ENCODE results near the gene AMHR2.
A peak's percentile ranks its signal among the peaks of the same experiment; 100 is the strongest.

Gene AMHR2

DNA sequence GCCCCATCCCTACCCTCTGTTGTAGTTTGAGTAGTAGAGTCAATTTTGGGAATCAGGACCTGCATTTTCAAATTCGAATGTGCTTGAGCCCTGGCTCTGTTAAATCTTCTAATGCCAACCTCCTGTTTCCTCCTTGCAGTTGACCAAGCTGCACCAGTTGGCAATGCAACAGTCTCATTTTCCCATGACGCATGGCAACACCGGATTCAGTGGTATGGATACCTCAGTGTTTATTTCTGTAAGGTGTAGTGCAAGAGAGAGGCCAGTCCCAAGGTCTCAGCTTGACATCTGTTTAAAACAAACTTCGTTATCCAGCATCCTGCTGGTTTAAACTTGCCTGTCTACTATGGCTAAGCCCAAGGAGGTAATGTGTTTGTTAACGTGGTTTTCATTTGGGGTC is 43.4 kb downstream of the AMHR2 start:
- no peak overlapping the region for H3K4me3 ChIP-seq (ENCODE audit: low read length)
- TF ChIP-seq, protein P1, sequence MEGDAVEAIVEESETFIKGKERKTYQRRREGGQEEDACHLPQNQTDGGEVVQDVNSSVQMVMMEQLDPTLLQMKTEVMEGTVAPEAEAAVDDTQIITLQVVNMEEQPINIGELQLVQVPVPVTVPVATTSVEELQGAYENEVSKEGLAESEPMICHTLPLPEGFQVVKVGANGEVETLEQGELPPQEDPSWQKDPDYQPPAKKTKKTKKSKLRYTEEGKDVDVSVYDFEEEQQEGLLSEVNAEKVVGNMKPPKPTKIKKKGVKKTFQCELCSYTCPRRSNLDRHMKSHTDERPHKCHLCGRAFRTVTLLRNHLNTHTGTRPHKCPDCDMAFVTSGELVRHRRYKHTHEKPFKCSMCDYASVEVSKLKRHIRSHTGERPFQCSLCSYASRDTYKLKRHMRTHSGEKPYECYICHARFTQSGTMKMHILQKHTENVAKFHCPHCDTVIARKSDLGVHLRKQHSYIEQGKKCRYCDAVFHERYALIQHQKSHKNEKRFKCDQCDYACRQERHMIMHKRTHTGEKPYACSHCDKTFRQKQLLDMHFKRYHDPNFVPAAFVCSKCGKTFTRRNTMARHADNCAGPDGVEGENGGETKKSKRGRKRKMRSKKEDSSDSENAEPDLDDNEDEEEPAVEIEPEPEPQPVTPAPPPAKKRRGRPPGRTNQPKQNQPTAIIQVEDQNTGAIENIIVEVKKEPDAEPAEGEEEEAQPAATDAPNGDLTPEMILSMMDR (conservative IDR thresholded peaks at IDR 0.05; ENCODE audit: low read length): no peak
- DNase-seq (ENCODE audit: low read depth): no peak

DNA sequence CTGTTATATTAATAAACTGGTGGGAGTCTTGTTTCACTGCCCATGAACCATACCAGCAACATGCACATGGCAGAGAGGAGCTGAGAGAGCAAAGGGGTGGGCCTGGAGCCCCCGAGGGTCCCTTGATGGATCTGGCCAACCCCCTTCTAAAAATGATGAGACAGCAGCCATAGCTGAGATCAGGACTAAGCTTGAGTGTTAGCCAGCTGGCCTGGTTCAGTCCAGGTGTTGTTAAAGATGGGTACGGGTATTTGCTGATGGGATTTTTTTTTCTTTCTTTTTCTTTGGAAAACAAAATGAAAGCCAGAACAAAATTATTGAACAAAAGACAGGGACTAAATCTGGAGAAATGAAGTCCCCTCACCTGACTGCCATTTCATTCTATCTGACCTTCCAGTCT is 44.2 kb downstream of the AMHR2 start:
- H3K4me3 ChIP-seq (ENCODE audit: low read length): no peak overlapping the region
- DNase-seq (ENCODE audit: low read depth): no peak
- TF ChIP-seq, protein P1 (conservative IDR thresholded peaks at IDR 0.05; ENCODE audit: low read length): no peak

DNA sequence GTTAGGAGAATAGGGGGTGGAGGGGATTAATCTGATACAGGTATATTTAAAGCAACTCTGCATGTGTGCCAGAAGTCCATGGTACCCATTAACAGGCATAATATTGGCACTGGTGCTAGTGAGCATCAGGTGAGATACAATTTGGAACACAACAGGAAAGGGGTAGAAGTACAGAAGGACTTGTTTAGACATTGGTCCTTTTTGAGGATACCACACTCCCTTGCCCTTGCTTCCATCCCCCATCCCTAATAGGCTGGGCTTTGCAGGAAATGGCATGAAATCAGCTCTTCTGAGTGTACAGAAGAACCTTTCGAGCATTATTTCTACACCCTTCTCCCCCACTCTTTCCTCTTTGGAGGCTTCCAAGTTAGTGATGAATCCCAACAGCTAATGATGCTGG is 44.6 kb downstream of the AMHR2 start:
- no peak for DNase-seq (ENCODE audit: low read depth)
- TF ChIP-seq, protein P1 (conservative IDR thresholded peaks at IDR 0.05; ENCODE audit: low read length): no peak
- H3K4me3 ChIP-seq (ENCODE audit: low read length): no peak overlapping the region

DNA sequence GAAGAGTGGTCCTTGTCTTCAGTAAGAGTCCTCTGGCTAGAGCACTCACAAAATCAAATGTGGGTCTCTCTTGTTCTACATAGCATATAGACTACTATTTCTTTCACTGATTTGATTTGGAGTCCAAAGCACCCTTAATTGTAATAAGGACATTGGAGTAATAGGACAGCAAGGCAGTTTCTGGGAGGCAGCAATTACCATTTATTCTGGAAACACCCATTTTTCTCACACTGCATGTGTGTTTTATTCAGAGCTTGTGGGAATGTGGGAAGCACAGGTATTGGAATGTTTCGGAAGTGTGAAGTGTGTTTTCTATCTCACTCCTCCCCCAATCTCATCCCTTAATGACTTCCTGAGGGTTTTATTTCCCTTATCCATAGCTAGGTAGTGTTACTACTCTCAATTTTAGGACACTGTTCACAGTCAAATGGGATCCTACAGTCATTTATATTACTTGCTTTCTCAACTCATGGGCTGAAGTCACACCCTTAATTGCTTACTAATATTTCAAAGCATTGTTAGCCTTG is 48.5 kb downstream of the AMHR2 start:
- TF ChIP-seq, protein P1 (conservative IDR thresholded peaks at IDR 0.05; ENCODE audit: low read length): no peak
- H3K4me3 ChIP-seq (ENCODE audit: low read length): no peak overlapping the region
- no peak for DNase-seq (ENCODE audit: low read depth)

GRCh38 chr12:53474077-53474476 is 50.4 kb downstream of the AMHR2 start:
- no peak for DNase-seq (ENCODE audit: low read depth)
- TF ChIP-seq, protein P1 (conservative IDR thresholded peaks at IDR 0.05; ENCODE audit: low read length): no peak
- H3K4me3 ChIP-seq (ENCODE audit: low read length): no peak overlapping the region

DNA sequence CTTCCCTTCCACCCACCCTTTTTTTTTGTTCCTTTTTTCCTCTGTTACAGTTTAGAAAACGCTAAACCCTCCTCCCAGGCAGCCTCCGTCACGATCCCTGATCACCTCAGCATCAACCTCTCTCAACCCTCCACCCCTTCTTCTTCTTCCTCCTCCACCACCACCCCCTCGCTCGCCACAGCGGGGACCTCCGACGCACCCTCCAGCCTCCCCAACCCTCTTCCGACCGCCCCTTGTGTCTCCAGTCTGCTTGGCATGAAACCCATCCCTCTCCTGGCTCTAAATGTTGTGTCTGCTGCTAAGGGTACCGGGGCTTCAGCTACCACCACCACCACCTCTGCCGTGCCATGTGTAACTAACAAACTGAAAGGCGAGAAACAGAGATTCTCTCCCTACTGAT is 51.2 kb downstream of the AMHR2 start:
- no peak overlapping the region for H3K4me3 ChIP-seq (ENCODE audit: low read length)
- TF ChIP-seq, protein P1 (conservative IDR thresholded peaks at IDR 0.05; ENCODE audit: low read length): no peak
- DNase-seq (ENCODE audit: low read depth): no peak

- TF ChIP-seq, protein P1 (conservative IDR thresholded peaks at IDR 0.05; ENCODE audit: low read length): peak; percentile 31; the same call in 1 of the 2 replicates
- no peak for DNase-seq (ENCODE audit: low read depth)
Observed at GRCh38 chr12:53476769-53477209, 53.1 kb downstream of the AMHR2 start.

More at GRCh38 chr12:53476769-53477209, 53.1 kb downstream of the AMHR2 start:
- no peak overlapping the region for H3K4me3 ChIP-seq (ENCODE audit: low read length)

All from AG10803 (cell line).